Astrocyte (in vitro differentiated cells and primary cell): ENCODE measurements around the gene ECHS1.

Experiments used
- CTCF ChIP-seq: IDR thresholded peaks from 2 replicates; pipeline ENCODE4 v1.5.1; 2011; ENCODE audit warnings: low read depth, mild to moderate bottlenecking, inconsistent platforms, low read length, moderate library complexity; ENCODE audit not compliant: insufficient read depth
- EZH2 ChIP-seq: IDR thresholded peaks from 2 replicates; pipeline ENCODE4 v1.6.1; 2012; ENCODE audit warnings: mild to moderate bottlenecking, low read length, inconsistent platforms; ENCODE audit not compliant: insufficient read depth

GRCh38 chr10:133315847-133316246 is 57.3 kb downstream of the ECHS1 start:
- no peak for TF ChIP-seq CTCF
- no peak for TF ChIP-seq EZH2
